Measurements from ENCODE around the gene EPO. TPM values are rescaled to one million over a fixed set of nuclear protein-coding genes. Genes with fewer than 3 reads are reported as not detected.
"Not testable (repeated sequence)": the region's sequence is repeated elsewhere in the genome, so short reads cannot be mapped to it uniquely, and the experiment has no call there.

Gene EPO
- total RNA-seq, 4 donors from 2014 or later: 1.1 TPM; not detected in 3

GRCh38 chr7:100694098-100694745 lies 26.0 kb upstream of the EPO start, which contains the start of gene GIGYF1:
Gene GIGYF1 (minus strand): TSS chr7:100694250. CDS start chr7:100688238, 6,012 bp downstream.
- intact Hi-C loops (cut with DNase I; ENCODE audit: low total_unique reads): no loop called here
- H3K27me3 ChIP-seq: no peaks in the 10 kb centered on the region
- peak; percentile 72 to 75 for DNase-seq
- peaks cover 4 to 16% of the 10 kb centered on the region in 2 donors for H3K4me1 ChIP-seq
- H3K4me3 ChIP-seq: peak within 1 kb of the TSS; percentile 50 to 98
- TF ChIP-seq CTCF (IDR thresholded peaks at IDR 0.05): no peak
- no peak for TF ChIP-seq POLR2A (IDR thresholded peaks at IDR 0.05)
- H3K27ac ChIP-seq: peak within 1 kb of the TSS; percentile 87 to 90
- H3K9me3 ChIP-seq: no peaks in the 10 kb centered on the region
- H3K36me3 ChIP-seq: no peaks in the 10 kb centered on the region

GRCh38 chr7:100696123-100696521 lies 24.1 kb upstream of the EPO start:
- H3K4me3 ChIP-seq: no peak overlapping the region

GRCh38 chr7:100699018-100699417 lies 21.2 kb upstream of the EPO start:
- DNase-seq: no peak
- Histone ChIP-seq H3K9me3 (no peaks in the 10 kb centered on the region), H3K27ac (no peak overlapping the region), H3K4me3 (no peak overlapping the region), H3K4me1 (no peaks in the 10 kb centered on the region), H3K36me3 (no peaks in the 10 kb centered on the region), H3K27me3 (no peaks in the 10 kb centered on the region)
- intact Hi-C loops (cut with DNase I; ENCODE audit: low total_unique reads): no loop called here
- TF ChIP-seq CTCF (IDR thresholded peaks at IDR 0.05) (no peak), POLR2A (IDR thresholded peaks at IDR 0.05) (no peak)

More at GRCh38 chr7:100696123-100696521, 24.1 kb upstream of the EPO start:
- TF ChIP-seq CTCF (IDR thresholded peaks at IDR 0.05): no peak
- TF ChIP-seq POLR2A (IDR thresholded peaks at IDR 0.05): no peak
- DNase-seq: no peak
- Histone ChIP-seq H3K4me1 (peaks cover 2% of the 10 kb centered on the region in 2 donors), H3K36me3 (no peaks in the 10 kb centered on the region), H3K9me3 (no peaks in the 10 kb centered on the region), H3K27ac (no peak overlapping the region), H3K27me3 (no peaks in the 10 kb centered on the region)
- intact Hi-C loops (cut with DNase I; ENCODE audit: low total_unique reads): no loop called here

- H3K27me3 ChIP-seq; H3K27ac ChIP-seq; H3K36me3 ChIP-seq; H3K9me3 ChIP-seq; H3K4me1 ChIP-seq; DNase-seq; intact Hi-C loops (cut with DNase I; ENCODE audit: low total_unique reads); H3K4me3 ChIP-seq: not testable (repeated sequence)
Measured at GRCh38 chr7:100701089-100701488, 19.2 kb upstream of the EPO start.

- peak; percentile 78 to 86 for DNase-seq
- Histone ChIP-seq H3K36me3 (no peaks in the 10 kb centered on the region), H3K4me1 (peaks cover 0 to 5% of the 10 kb centered on the region in 2 donors), H3K27ac (peak overlapping the region; percentile 88 to 90), H3K27me3 (no peaks in the 10 kb centered on the region), H3K4me3 (peak overlapping the region; percentile 79 to 90), H3K9me3 (no peaks in the 10 kb centered on the region)
- intact Hi-C loops (cut with DNase I; ENCODE audit: low total_unique reads): no loop called here
- TF ChIP-seq CTCF (IDR thresholded peaks at IDR 0.05) (peak; percentile 81 to 92 (median 90)), POLR2A (IDR thresholded peaks at IDR 0.05) (no peak)
Measured at GRCh38 chr7:100705320-100705752, 14.9 kb upstream of the EPO start.
